ENCODE data around the gene GFRAL.

GRCh38 chr6:55437141-55437540 lies 109.9 kb downstream of the GFRAL start:
- TF ChIP-seq CTCF (IDR thresholded peaks at IDR 0.05; ENCODE audit: low read length) (no peak), EZH2 (IDR thresholded peaks at IDR 0.05; ENCODE audit: borderline replicate concordance, low read length) (no peak)
